ENCODE data around the gene CACNA1C. TPM values are rescaled to one million over a fixed set of nuclear protein-coding genes. Genes with fewer than 3 reads are reported as not detected.

CACNA1C gene
- total RNA-seq, 1 experiment from 2014 or later = not detected

- Histone ChIP-seq H3K4me1 (replicated peaks; ENCODE audit: insufficient read depth) (no peaks in the 10 kb centered on the region), H3K9me2 (ENCODE audit: insufficient read depth) (no peaks in the 10 kb centered on the region), H3K36me3 (ENCODE audit: low read depth) (no peaks in the 10 kb centered on the region), H3K4me2 (no peak overlapping the region), H3K4me3 (no peak overlapping the region), H4K20me1 (ENCODE audit: insufficient read depth) (no peaks in the 10 kb centered on the region), H3K9me3 (ENCODE audit: insufficient read depth, low read depth) (no peaks in the 10 kb centered on the region), H2AFZ (no peak overlapping the region), H3F3A (ENCODE audit: insufficient read depth, low read depth) (no peaks in the 10 kb centered on the region), H3K27me3 (ENCODE audit: insufficient read depth, low read depth) (peaks cover 97% of the 10 kb centered on the region), H3K79me2 (ENCODE audit: low read depth) (no peaks in the 10 kb centered on the region), H3K27ac (no peak overlapping the region)
- BruUV-seq (replicated peaks) = no TSS peak
- TF ChIP-seq CTCF (conservative IDR thresholded peaks at IDR 0.05) (no peak), EZH2 (IDR thresholded peaks at IDR 0.05; ENCODE audit: low read depth) (no peak)
- no peak for DNase-seq
- intact Hi-C loops (cut with micrococcal nuclease; ENCODE audit: unreplicated experiment) = no loop called here
- CTCF ChIA-PET = no interaction called here
- POLR2A ChIA-PET (ENCODE audit: unreplicated experiment) = no interaction called here
Measured at GRCh38 chr12:2179953-2180736, 127.4 kb downstream of the CACNA1C start.

- CTCF ChIA-PET = no interaction called here
Measured at GRCh38 chr12:2180737-2181082, 127.9 kb downstream of the CACNA1C start.

More at GRCh38 chr12:2180737-2181082, 127.9 kb downstream of the CACNA1C start:
- TF ChIP-seq CTCF (conservative IDR thresholded peaks at IDR 0.05) = no peak
- TF ChIP-seq EZH2 (IDR thresholded peaks at IDR 0.05; ENCODE audit: low read depth) = no peak
- Histone ChIP-seq H3K27ac (no peak overlapping the region), H2AFZ (no peak overlapping the region), H3K9me3 (ENCODE audit: insufficient read depth, low read depth) (no peaks in the 10 kb centered on the region), H3K9me2 (ENCODE audit: insufficient read depth) (no peaks in the 10 kb centered on the region), H3K4me2 (no peak overlapping the region), H3K4me1 (replicated peaks; ENCODE audit: insufficient read depth) (no peaks in the 10 kb centered on the region), H3K27me3 (ENCODE audit: insufficient read depth, low read depth) (peaks cover 97% of the 10 kb centered on the region), H3K4me3 (no peak overlapping the region), H4K20me1 (ENCODE audit: insufficient read depth) (no peaks in the 10 kb centered on the region), H3K36me3 (ENCODE audit: low read depth) (no peaks in the 10 kb centered on the region), H3F3A (ENCODE audit: insufficient read depth, low read depth) (no peaks in the 10 kb centered on the region), H3K79me2 (ENCODE audit: low read depth) (no peaks in the 10 kb centered on the region)
- no TSS peak for BruUV-seq (replicated peaks)
- POLR2A ChIA-PET (ENCODE audit: unreplicated experiment) = no interaction called here
- intact Hi-C loops (cut with micrococcal nuclease; ENCODE audit: unreplicated experiment) = no loop called here
- DNase-seq = no peak

Data from PC-9 (cell line).